H1 (cell line): ENCODE results near the gene PLA2G4F. TPM values are rescaled to one million over a fixed set of nuclear protein-coding genes. Genes with fewer than 3 reads are reported as not detected.

Experiments
- CTCF ChIA-PET: fragments of 300-600 bp; sonication (Branson Sonifier 250); formaldehyde crosslinking; loops from one replicate; lab custom pipeline; 2021; ENCODE audit not compliant: partially characterized antibody; lab: Charles Lee
- POLR2A ChIA-PET: fragments of 300-600 bp; sonication (Branson Sonifier 250); formaldehyde crosslinking; loops from one replicate; lab custom pipeline; 2021; ENCODE audit warnings: inconsistent platforms; ENCODE audit not compliant: partially characterized antibody; lab: Charles Lee
- DNase-seq, 2 experiments: peaks; one replicate each; pipeline versions ENCODE4 v3.0.0 to v3.0.0-alpha.2; 2010 to 2022; ENCODE audit warnings: low spot score in 2 of 2, low read depth in 1 of 2, mixed read lengths in 1 of 2
- FAIRE-seq: peaks from 2 replicates; lab custom pipeline; 2011; peaks lifted over from hg19 to GRCh38; lab: Jason Lieb, UNC
- H2AFZ ChIP-seq: 2 replicates; pipeline ENCODE4 v1.8.1; 2012; ENCODE audit warnings: low read length, inconsistent platforms
- H2AK5ac ChIP-seq: 2 replicates; pipeline ENCODE4 v1.6.1; 2013; ENCODE audit warnings: low read depth, low read length
- H2BK120ac ChIP-seq: replicated peaks from 2 replicates; pipeline ENCODE3; 2013; ENCODE audit warnings: low read depth, low read length, inconsistent platforms
- H2BK12ac ChIP-seq: 2 replicates; pipeline ENCODE4 v1.6.1; 2013; ENCODE audit warnings: low read depth, low read length
- H2BK15ac ChIP-seq: 2 replicates; pipeline ENCODE4 v1.6.1; 2013; ENCODE audit warnings: low read length
- H2BK20ac ChIP-seq: 2 replicates; pipeline ENCODE4 v1.6.1; 2013; ENCODE audit warnings: low read length
- H2BK5ac ChIP-seq: 2 replicates; pipeline ENCODE4 v1.6.1; 2013; ENCODE audit warnings: low read depth, low read length
- H3K14ac ChIP-seq: 2 replicates; pipeline ENCODE4 v1.6.1; 2013; ENCODE audit warnings: inconsistent platforms; ENCODE audit not compliant: insufficient read length
- H3K18ac ChIP-seq: 2 replicates; pipeline ENCODE4 v1.6.1; 2013; ENCODE audit warnings: low read length; ENCODE audit errors: extremely low read depth
- H3K23ac ChIP-seq: 2 replicates; pipeline ENCODE4 v1.6.1; 2013; ENCODE audit warnings: inconsistent platforms; ENCODE audit not compliant: insufficient read length
- H3K23me2 ChIP-seq: 2 replicates; pipeline ENCODE4 v1.6.1; 2013; ENCODE audit warnings: low read depth, low read length
- H3K27ac ChIP-seq: 2 replicates; pipeline ENCODE4 v1.6.1; 2011; ENCODE audit warnings: low read depth, low read length, inconsistent platforms
- H3K27me3 ChIP-seq, 4 experiments: replicated peaks in 1 of 4; 1 replicate in 1 of 4; 2 replicates in 3 of 4; pipeline versions ENCODE4 v1.6.1 to v1.8.1; 2011 to 2013; ENCODE audit warnings: low read length in 3 of 4, mild to moderate bottlenecking in 3 of 4, inconsistent platforms in 2 of 4, mixed read lengths in 2 of 4, moderate library complexity in 1 of 4; ENCODE audit not compliant: control insufficient read depth in 3 of 4, insufficient read depth in 3 of 4; ENCODE audit errors: extremely low read depth in 1 of 4
- H3K36me3 ChIP-seq, 4 experiments: 2 replicates each; pipeline versions ENCODE4 v1.6.1 to v1.8.1; 2011 to 2013; ENCODE audit warnings: mild to moderate bottlenecking in 4 of 4, low read length in 3 of 4, moderate library complexity in 2 of 4, control low read depth in 1 of 4, inconsistent platforms in 1 of 4; ENCODE audit not compliant: insufficient read depth in 4 of 4, control insufficient read depth in 2 of 4
- H3K4ac ChIP-seq: replicated peaks from 2 replicates; pipeline ENCODE3; 2013; ENCODE audit warnings: low read length, low read depth, mixed read lengths, inconsistent platforms; ENCODE audit not compliant: insufficient read length
- H3K4me1 ChIP-seq, 4 experiments: replicated peaks in 1 of 4; 1 replicate in 1 of 4; 2 replicates in 3 of 4; pipeline versions ENCODE4 v1.6.1 to v1.8.1; 2011 to 2013; ENCODE audit warnings: low read length in 3 of 4, inconsistent platforms in 2 of 4, mixed read lengths in 1 of 4; ENCODE audit not compliant: insufficient read depth in 4 of 4, control insufficient read depth in 3 of 4
- H3K4me2 ChIP-seq, 2 experiments: 2 replicates each; pipeline versions ENCODE4 v1.6.1 to v1.8.1; 2011 to 2013; ENCODE audit warnings: low read depth in 2 of 2, low read length in 2 of 2, control low read depth in 1 of 2, inconsistent platforms in 1 of 2, mild to moderate bottlenecking in 1 of 2; ENCODE audit not compliant: insufficient read depth in 1 of 2
- H3K4me3 ChIP-seq, 4 experiments: fragments of 200-600, 300-600 bp in 1 of 4; sonication (generic), shearing (Covaris generic), sonication (Bioruptor Twin) in 1 of 4; 2 replicates each; pipeline versions ENCODE4 v1.5.1 to v1.8.1; 2011 to 2016; ENCODE audit warnings: low read length in 4 of 4, low read depth in 3 of 4, control low read depth in 2 of 4, inconsistent platforms in 2 of 4, mild to moderate bottlenecking in 2 of 4, mixed read lengths in 1 of 4, moderate library complexity in 1 of 4; ENCODE audit not compliant: insufficient read depth in 2 of 4; ENCODE audit errors: extremely low read depth in 1 of 4
- H3K56ac ChIP-seq: replicated peaks from 2 replicates; pipeline ENCODE3; 2013; ENCODE audit warnings: low read depth, mild to moderate bottlenecking, mixed read lengths, low read length, inconsistent platforms; ENCODE audit not compliant: insufficient read length
- H3K79me1 ChIP-seq: 2 replicates; pipeline ENCODE4 v1.6.1; 2013; ENCODE audit warnings: low read depth, low read length, control low read depth
- H3K79me2 ChIP-seq, 2 experiments: 2 replicates each; pipeline versions ENCODE4 v1.6.1 to v1.8.1; 2012 to 2013; ENCODE audit warnings: low read length in 2 of 2, mild to moderate bottlenecking in 2 of 2, inconsistent platforms in 1 of 2; ENCODE audit not compliant: insufficient read depth in 2 of 2, control insufficient read depth in 1 of 2
- H3K9ac ChIP-seq, 4 experiments: replicated peaks in 1 of 4; 1 replicate in 1 of 4; 2 replicates in 3 of 4; pipeline versions ENCODE4 v1.6.1 to v1.8.1; 2011 to 2013; ENCODE audit warnings: low read depth in 3 of 4, low read length in 3 of 4, control low read depth in 2 of 4, mild to moderate bottlenecking in 2 of 4, moderate library complexity in 2 of 4, inconsistent platforms in 1 of 4; ENCODE audit errors: extremely low read depth in 1 of 4
- H3K9me3 ChIP-seq, 2 experiments: 2 replicates each; pipeline versions ENCODE4 v1.6.1 to v1.8.1; 2012 to 2013; ENCODE audit warnings: mild to moderate bottlenecking in 2 of 2, moderate library complexity in 2 of 2, control low read depth in 1 of 2, inconsistent platforms in 1 of 2, low read depth in 1 of 2, low read length in 1 of 2, mixed read lengths in 1 of 2; ENCODE audit not compliant: insufficient read depth in 2 of 2
- H4K20me1 ChIP-seq, 2 experiments: replicated peaks in 1 of 2; 2 replicates each; pipeline versions ENCODE3 to v1.8.1; 2011 to 2013; ENCODE audit warnings: inconsistent platforms in 2 of 2, low read length in 2 of 2, mild to moderate bottlenecking in 1 of 2; ENCODE audit not compliant: insufficient read depth in 2 of 2, control insufficient read depth in 1 of 2
- H4K5ac ChIP-seq: 2 replicates; pipeline ENCODE4 v1.6.1; 2013; ENCODE audit warnings: low read length, low read depth, mixed read lengths, inconsistent platforms; ENCODE audit not compliant: insufficient read length
- H4K8ac ChIP-seq: 2 replicates; pipeline ENCODE4 v1.8.0; 2013; ENCODE audit warnings: mild to moderate bottlenecking, moderate library complexity, low read length, inconsistent platforms; ENCODE audit not compliant: insufficient read depth; ENCODE audit errors: extremely low read depth
- H4K91ac ChIP-seq: replicated peaks from 2 replicates; pipeline ENCODE3; 2013; ENCODE audit warnings: low read length, mixed read lengths, inconsistent platforms; ENCODE audit not compliant: insufficient read length
- CBX8 ChIP-seq: fragments of 300-800, 300-1000 bp; sonication (generic); IDR thresholded peaks from 2 replicates; pipeline ENCODE4 v1.7.1; 2016; ENCODE audit warnings: low read depth, low read length, borderline replicate concordance
- CHD1 ChIP-seq: IDR thresholded peaks from 2 replicates; pipeline ENCODE4 v1.6.1; 2012; ENCODE audit warnings: low read depth, low read length, improper control_type of control experiment
- PHF8 ChIP-seq: fragments of 200-600 bp; sonication (generic); conservative IDR thresholded peaks from 2 replicates; pipeline ENCODE4 v1.7.1; 2012; ENCODE audit warnings: low read depth, mild to moderate bottlenecking, inconsistent platforms, low read length, moderate library complexity
- WGBS, 2 experiments: shearing (Covaris generic) in 1 of 2; methylation state at CpG; one replicate each; pipeline versions ENCODE4 v1.1.6 to v1.1.7; 2013 to 2015; ENCODE audit warnings: low lambda C conversion rate in 2 of 2, mixed read lengths in 2 of 2, inconsistent platforms in 1 of 2, low coverage in 1 of 2, missing lambda C conversion rate in 1 of 2; ENCODE audit not compliant: insufficient replicate concordance in 2 of 2, insufficient coverage in 1 of 2, insufficient read length in 1 of 2; ENCODE audit errors: extremely low coverage in 1 of 2, missing lambda C conversion rate in 1 of 2; 5-methylcytosine and 5-hydroxymethylcytosine counted together
- polyA plus RNA-seq, 7 experiments: library from polyadenylated mRNA; depleted of rRNA in 3 of 7; stranded (reverse) in 5 of 7; unstranded in 2 of 7; fragments of >200 nt in 5 of 7; fragments of 200-250 nt in 2 of 7; gene quantifications; 1 replicate in 5 of 7; 2 replicates in 1 of 7; 4 replicates in 1 of 7; pipeline versions ENCODE4 v1.2.1 to v1.2.3, GENCODE V29; 2011 to 2013; ENCODE audit warnings: missing spikeins in 2 of 7, mixed read lengths in 2 of 7
- total RNA-seq: library from RNA; stranded (reverse); fragmentation: NEBNext Ultra II Directional; extraction: Animal tissue kit (Norgen Biotek cat#: 25700); gene quantifications from 2 replicates; pipeline ENCODE4 v1.2.1, GENCODE V29; 2021

The PLA2G4F gene
- total and polyA plus RNA-seq, 2 of the 8 experiments (the other 6 are each of a cell fraction or from before 2014, with no cell fraction given): not detected

GRCh38 chr15:42198516-42198915, 42.1 kb upstream of the PLA2G4F start:
- Histone ChIP-seq H2BK12ac (no peak overlapping the region), H3K23ac (no peak overlapping the region), H3K4me1 (no peaks in the 10 kb centered on the region), H2BK20ac (no peak overlapping the region), H3K9me3 (no peaks in the 10 kb centered on the region), H3K9ac (no peak overlapping the region), H3K23me2 (no peaks in the 10 kb centered on the region), H3K56ac (no peak overlapping the region), H3K4ac (no peak overlapping the region), H3K36me3 (peaks cover 0 to 10% (median 0%) of the 10 kb centered on the region in 4 experiments; a peak in 2 of 8 replicates), H4K91ac (no peak overlapping the region), H3K14ac (no peak overlapping the region), H2AFZ (no peak overlapping the region), H2BK15ac (no peak overlapping the region), H3K4me2 (no peak overlapping the region), H2BK5ac (no peak overlapping the region), H3K79me2 (no peaks in the 10 kb centered on the region), H3K27ac (no peak overlapping the region), H2BK120ac (no peak overlapping the region), H4K5ac (no peak overlapping the region), H4K8ac (no peak overlapping the region), H2AK5ac (no peak overlapping the region), H3K18ac (no peak overlapping the region), H3K79me1 (no peaks in the 10 kb centered on the region), H3K27me3 (no peaks in the 10 kb centered on the region), H4K20me1 (peaks cover 0 to 1% of the 10 kb centered on the region in 2 experiments), H3K4me3 (no peak overlapping the region)
- no peak for FAIRE-seq
- no peak for DNase-seq
- ChIA-PET CTCF (interaction anchor here (0.5 to 1.3 kb wide), 3 partner anchors 16 to 115 kb away, joined by 3 to 5 read pairs (median 3); no protein-coding TSS in a partner anchor), POLR2A (interaction anchor here (2.3 kb wide), 1 partner anchor 9 kb away, joined by 10 read pairs; the partner anchor contains the start of gene VPS39)
- TF ChIP-seq PHF8: no peak
- TF ChIP-seq CHD1: no peak
- no peak for TF ChIP-seq CBX8
- WGBS, 2 experiments: 93% methylated on average over 1 of the region's 1 CpG; no CpG with 5 or more reads in 1 of the 2 experiments
